B cell (primary cell): ENCODE data around the gene HABP4.

ENCODE experiments used
- CTCF ChIP-seq: fragments of 200-600 bp; IDR thresholded peaks from one replicate; pipeline ENCODE4 v1.8.0; 2022; ENCODE audit warnings: antibody characterized with exemption, mild to moderate bottlenecking
- EZH2 ChIP-seq: IDR thresholded peaks from 2 replicates; pipeline ENCODE4 v1.6.1; 2012; ENCODE audit warnings: borderline replicate concordance, low read depth, mild to moderate bottlenecking, moderate library complexity, low read length; ENCODE audit not compliant: insufficient read depth, poor library complexity, severe bottlenecking

- TF ChIP-seq CTCF: no peak
- TF ChIP-seq EZH2: no peak
These were observed 13.9 kb upstream of the HABP4 start for GRCh38 chr9:96436063-96436455.
